Measurements from ENCODE around the gene ZSCAN31.

Gene ZSCAN31

GRCh38 chr6:28295326-28295725 lies 40.6 kb downstream of the ZSCAN31 start:
- H3K4me3 ChIP-seq (ENCODE audit: low read length), result no peak overlapping the region
- no peak for DNase-seq (ENCODE audit: low read depth)
- TF ChIP-seq CTCF (IDR thresholded peaks at IDR 0.05; ENCODE audit: insufficient read depth, low read depth, low read length, missing control alignments), result no peak

- TF ChIP-seq CTCF (IDR thresholded peaks at IDR 0.05; ENCODE audit: insufficient read depth, low read depth, low read length, missing control alignments), result no peak
- DNase-seq (ENCODE audit: low read depth), result no peak
- H3K4me3 ChIP-seq (ENCODE audit: low read length), result no peak overlapping the region
Observed at GRCh38 chr6:28291573-28291972, 44.4 kb downstream of the ZSCAN31 start.

GRCh38 chr6:28282926-28283325 lies 53.0 kb downstream of the ZSCAN31 start:
- TF ChIP-seq CTCF (IDR thresholded peaks at IDR 0.05; ENCODE audit: insufficient read depth, low read depth, low read length, missing control alignments), result no peak
- H3K4me3 ChIP-seq (ENCODE audit: low read length), result no peak overlapping the region
- no peak for DNase-seq (ENCODE audit: low read depth)

GRCh38 chr6:28281288-28282064 lies 54.5 kb downstream of the ZSCAN31 start, which contains the start of gene PGBD1:
PGBD1 (plus strand) TSS chr6:28281572; CDS start chr6:28283814, 2,242 bp downstream.
- TF ChIP-seq CTCF (IDR thresholded peaks at IDR 0.05; ENCODE audit: insufficient read depth, low read depth, low read length, missing control alignments), result no peak
- peak within 1 kb of the TSS; percentile 65 for H3K4me3 ChIP-seq (ENCODE audit: low read length)
- peak; percentile 77 for DNase-seq (ENCODE audit: low read depth)

GRCh38 chr6:28280595-28281287 lies 55.2 kb downstream of the ZSCAN31 start:
- DNase-seq (ENCODE audit: low read depth), result no peak
- no peak for TF ChIP-seq CTCF (IDR thresholded peaks at IDR 0.05; ENCODE audit: insufficient read depth, low read depth, low read length, missing control alignments)
- H3K4me3 ChIP-seq (ENCODE audit: low read length), result peak overlapping the region; percentile 65

GRCh38 chr6:28277746-28278145 lies 58.2 kb downstream of the ZSCAN31 start:
- no peak overlapping the region for H3K4me3 ChIP-seq (ENCODE audit: low read length)
- DNase-seq (ENCODE audit: low read depth), result no peak
- TF ChIP-seq CTCF (IDR thresholded peaks at IDR 0.05; ENCODE audit: insufficient read depth, low read depth, low read length, missing control alignments), result no peak

All from epithelial cell of esophagus (primary cell).